ENCODE results near the gene ATP1A1.

- TF ChIP-seq CTCF (IDR thresholded peaks at IDR 0.05; ENCODE audit: low read length) (no peak), EZH2 (IDR thresholded peaks at IDR 0.05; ENCODE audit: borderline replicate concordance, low read length) (no peak)
These were observed 20.7 kb upstream of the ATP1A1 start for GRCh38 chr1:116352349-116352813.
